HG03565 (cell line): ENCODE data around the gene DDC.
"Not testable (repeated sequence)": the region's sequence is repeated elsewhere in the genome, so short reads cannot be mapped to it uniquely, and the experiment has no call there.

Experiments
- ATAC-seq: cut with Tn5 transposase; IDR thresholded peaks from one replicate; pipeline ENCODE4 v1.9.1; 2021; ENCODE audit warnings: mild to moderate bottlenecking, moderate library complexity; ENCODE audit not compliant: unreplicated experiment

The DDC gene

GRCh38 chr7:50462361-50462760, 102.8 kb downstream of the DDC start:
- no peak for ATAC-seq

GRCh38 chr7:50461695-50462094, 103.5 kb downstream of the DDC start:
- no peak for ATAC-seq

GRCh38 chr7:50459183-50459582, 106.0 kb downstream of the DDC start:
- not testable (repeated sequence) for ATAC-seq

- not testable (repeated sequence) for ATAC-seq
Observed at GRCh38 chr7:50458651-50459050, 106.6 kb downstream of the DDC start.

GRCh38 chr7:50456371-50457123, 108.7 kb downstream of the DDC start:
- no peak for ATAC-seq

- ATAC-seq, result no peak
Observed at GRCh38 chr7:50455658-50456057, 109.5 kb downstream of the DDC start.

- ATAC-seq, result no peak
Observed at GRCh38 chr7:50454968-50455367, 110.2 kb downstream of the DDC start.

GRCh38 chr7:50450590-50451032, 114.6 kb downstream of the DDC start:
- ATAC-seq, result peak; percentile 6

- peak; percentile 65 for ATAC-seq
Observed at GRCh38 chr7:50449881-50450589, 115.2 kb downstream of the DDC start, which contains the start of gene FIGNL1. TSS of gene FIGNL1 (minus strand) at chr7:50450350. CDS start at chr7:50447287, 3,063 bp downstream.

- no peak for ATAC-seq
Observed at GRCh38 chr7:50449501-50449880, 115.7 kb downstream of the DDC start.

GRCh38 chr7:50448823-50449222, 116.4 kb downstream of the DDC start:
- peak; percentile 35 for ATAC-seq

- peak; percentile 36 for ATAC-seq
Observed at GRCh38 chr7:50446542-50446960, 118.7 kb downstream of the DDC start.

GRCh38 chr7:50436133-50436806, 128.9 kb downstream of the DDC start:
- ATAC-seq, result no peak

GRCh38 chr7:50431722-50432305, 133.4 kb downstream of the DDC start:
- ATAC-seq, result no peak

- ATAC-seq, result no peak
Observed at GRCh38 chr7:50431316-50431715, 133.9 kb downstream of the DDC start.

GRCh38 chr7:50428911-50429310, 136.3 kb downstream of the DDC start:
- ATAC-seq, result no peak

GRCh38 chr7:50427518-50427917, 137.7 kb downstream of the DDC start:
- ATAC-seq, result no peak

GRCh38 chr7:50426280-50427045, 138.7 kb downstream of the DDC start:
- no peak for ATAC-seq

GRCh38 chr7:50425318-50425717, 139.9 kb downstream of the DDC start:
- no peak for ATAC-seq

GRCh38 chr7:50423860-50424259, 141.3 kb downstream of the DDC start:
- no peak for ATAC-seq
